Fibroblast of upper back skin (primary cell): ENCODE measurements around the gene LRRC36.
A peak's percentile ranks its signal among the peaks of the same experiment; 100 is the strongest.

ENCODE experiments used
- DNase-seq: peaks from one replicate; pipeline ENCODE4 v3.0.0-alpha.2; 2013

LRRC36 gene

DNA sequence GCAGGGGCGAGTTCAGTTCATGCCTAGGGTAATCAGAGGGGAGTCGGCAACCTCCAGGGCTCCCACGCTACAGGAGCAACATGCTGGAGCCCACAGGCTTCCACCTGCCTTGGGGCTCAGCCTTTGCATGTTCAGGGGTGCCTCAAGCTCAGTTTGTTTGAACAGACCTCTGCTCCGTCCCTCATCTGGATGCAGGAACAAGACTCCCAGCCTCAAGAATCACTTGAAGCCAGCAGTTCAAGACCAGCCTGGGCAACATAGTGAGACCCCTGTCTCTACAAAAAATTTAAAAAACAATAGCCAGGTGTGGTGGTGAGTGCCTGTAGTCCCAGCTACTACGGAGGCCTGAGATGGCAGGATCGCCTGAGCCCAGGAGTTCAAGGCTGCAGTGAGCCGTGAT lies 99.4 kb downstream of the LRRC36 start:
- no peak for DNase-seq

- no peak for DNase-seq
These were observed 100.3 kb downstream of the LRRC36 start for GRCh38 chr16:67426950-67427349.

DNA sequence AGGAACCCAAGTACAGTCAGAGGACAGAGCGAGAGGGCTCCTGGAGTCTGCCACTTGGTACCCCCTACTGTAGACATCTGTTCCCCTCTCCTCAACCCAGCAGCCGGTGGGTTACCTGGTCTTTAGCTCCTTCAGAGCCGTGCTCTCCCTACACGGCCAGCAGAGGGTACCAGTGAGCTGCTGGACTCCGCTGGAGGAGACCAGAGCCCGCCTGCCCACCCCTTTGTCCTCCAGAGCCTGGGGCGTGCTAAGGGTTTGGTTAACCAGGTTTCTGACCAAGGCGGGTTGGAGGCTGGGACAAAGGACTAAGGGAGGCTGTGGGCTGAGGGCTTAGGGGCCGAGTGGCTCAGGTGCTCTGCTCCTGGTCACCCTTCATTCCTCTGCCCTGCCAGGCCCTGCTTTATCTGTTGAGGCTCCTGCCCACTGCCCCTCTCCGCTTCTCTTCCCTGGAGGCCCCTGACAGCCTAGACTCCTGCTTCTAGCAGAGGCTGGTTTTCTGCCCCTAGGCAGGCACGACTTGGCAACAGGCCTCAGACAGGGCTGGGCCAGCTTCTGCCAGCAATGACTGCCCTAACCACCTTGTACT lies 101.6 kb downstream of the LRRC36 start:
- DNase-seq, result peak; percentile 49

DNA sequence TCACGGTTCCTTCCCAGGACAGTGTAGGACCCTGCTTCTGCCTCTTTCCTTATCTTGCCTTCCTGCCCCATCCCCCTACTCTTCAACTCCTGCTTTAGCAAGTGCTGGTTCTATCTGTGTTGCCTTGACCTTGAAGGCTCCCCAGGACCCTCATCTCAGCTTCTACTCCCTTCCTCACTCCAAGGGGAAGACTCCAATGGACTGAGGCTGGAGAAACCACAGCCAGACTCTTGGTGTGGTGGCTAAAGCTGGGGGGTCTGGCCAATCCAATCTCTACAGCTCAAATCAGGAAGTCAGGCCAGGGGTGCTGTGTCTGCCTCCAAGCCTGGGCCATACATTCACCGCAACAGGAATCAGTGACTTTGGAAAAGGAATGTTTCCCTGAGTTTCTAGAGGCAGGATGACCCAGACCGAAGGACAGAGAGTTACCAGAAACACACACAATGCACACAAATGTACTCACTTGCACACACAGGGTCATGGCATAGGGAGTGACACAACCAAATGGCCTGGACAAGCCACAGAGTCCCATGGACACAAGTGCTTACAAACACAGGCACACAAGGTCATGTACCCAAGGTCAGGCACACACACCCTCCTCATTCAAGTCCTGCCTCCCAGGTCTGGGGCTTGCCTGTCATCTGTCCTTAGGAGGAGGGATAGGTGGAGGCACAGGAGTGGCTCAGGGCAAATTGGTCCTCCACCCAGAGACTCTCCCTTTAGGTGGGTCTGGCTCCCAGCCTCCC lies 102.6 kb downstream of the LRRC36 start:
- DNase-seq, result no peak

- no peak for DNase-seq
These were observed 103.3 kb downstream of the LRRC36 start for GRCh38 chr16:67429799-67430503.

GRCh38 chr16:67430504-67430976 lies 103.9 kb downstream of the LRRC36 start:
- no peak for DNase-seq

DNA sequence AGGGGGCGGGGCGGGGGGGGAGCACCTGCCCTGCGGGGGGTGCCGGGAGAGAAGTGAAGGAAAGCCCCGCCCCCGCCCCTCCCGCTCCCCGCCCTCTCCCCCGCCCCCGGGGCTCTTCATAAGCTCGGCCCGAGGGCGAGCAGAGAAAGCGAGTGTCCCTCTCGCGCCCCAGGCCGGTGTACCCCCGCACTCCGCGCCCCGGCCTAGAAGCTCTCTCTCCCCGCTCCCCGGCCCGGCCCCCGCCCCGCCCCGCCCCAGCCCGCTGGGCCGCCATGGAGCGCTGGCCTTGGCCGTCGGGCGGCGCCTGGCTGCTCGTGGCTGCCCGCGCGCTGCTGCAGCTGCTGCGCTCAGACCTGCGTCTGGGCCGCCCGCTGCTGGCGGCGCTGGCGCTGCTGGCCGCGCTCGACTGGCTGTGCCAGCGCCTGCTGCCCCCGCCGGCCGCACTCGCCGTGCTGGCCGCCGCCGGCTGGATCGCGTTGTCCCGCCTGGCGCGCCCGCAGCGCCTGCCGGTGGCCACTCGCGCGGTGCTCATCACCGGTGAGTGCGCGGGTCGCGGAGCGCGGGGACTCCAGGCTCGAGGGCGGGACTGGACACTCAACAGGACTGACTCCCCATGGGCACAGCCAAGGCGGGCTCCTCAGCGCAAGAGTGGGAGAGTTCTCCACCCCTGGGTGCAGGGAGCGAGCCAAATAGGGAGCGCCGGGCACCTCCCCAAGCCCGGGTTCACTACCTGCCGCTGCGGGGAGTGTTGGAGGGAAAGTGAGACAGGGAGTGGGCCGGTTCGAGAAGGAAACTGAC lies 104.6 kb downstream of the LRRC36 start, which contains the start of gene HSD11B2:
Gene HSD11B2 (plus strand): TSS at position 145 of the 798 bp plus-strand sequence. CDS start 128 bp downstream, at position 273.
- DNase-seq, result peak; percentile 11

DNA sequence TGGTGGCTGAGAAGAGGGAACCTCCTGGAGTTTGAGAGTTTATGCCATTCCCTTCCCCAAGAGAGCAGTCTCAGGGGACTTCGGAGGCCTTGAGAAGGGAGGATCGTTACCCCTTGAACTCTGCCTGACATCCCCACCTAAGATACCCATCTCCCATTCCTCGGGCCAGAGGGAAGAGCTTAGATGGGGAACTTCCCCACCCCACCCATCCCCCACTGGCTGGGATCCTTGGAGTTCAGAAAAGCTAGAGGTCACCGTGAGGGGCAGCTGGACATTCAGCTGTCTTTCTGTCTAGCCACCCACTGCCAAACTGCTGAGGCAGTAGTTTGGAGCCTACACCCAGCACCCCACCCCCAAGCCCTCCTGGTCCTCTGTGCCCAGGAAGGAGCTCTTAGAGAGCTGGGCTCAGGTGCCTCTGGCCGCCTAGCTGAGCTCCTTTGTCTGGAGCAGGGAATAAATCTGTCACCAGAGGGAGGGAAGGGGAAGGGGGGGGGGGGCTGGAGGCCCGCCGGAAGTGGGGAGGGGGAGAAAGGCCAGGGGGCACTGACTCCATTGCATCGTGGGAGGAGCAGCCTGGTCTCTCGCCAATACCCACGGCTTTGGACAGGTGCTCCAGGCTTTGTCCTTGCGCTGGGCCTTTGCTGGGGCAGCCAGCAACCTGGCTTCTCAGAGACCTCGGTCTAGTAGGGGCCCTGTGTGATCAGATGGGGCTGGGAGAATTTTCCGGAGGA lies 105.3 kb downstream of the LRRC36 start:
- DNase-seq, result no peak

DNA sequence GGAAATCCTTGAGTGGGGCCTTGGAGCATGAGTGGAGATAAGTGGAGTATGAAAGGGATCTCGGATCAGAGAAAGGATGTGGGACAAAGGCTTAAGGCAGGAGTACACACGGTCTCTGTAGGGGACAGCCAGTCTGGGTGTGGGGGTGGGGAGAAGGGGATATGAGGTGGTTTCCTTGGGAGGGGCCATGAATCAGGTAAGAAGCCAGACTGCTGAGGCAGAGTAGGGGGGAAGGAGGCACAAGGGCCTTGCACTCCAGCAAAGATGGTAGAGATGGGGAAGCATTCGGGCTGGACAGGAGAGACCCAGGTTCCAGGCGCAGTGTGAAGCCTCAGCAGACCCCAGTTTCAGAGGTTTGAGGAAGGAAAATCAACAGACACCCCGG lies 105.9 kb downstream of the LRRC36 start:
- no peak for DNase-seq

- DNase-seq, result no peak
These were observed 106.6 kb downstream of the LRRC36 start for GRCh38 chr16:67433131-67433719.
